Measurements from ENCODE around the gene NLGN1.

Gene NLGN1

GRCh38 chr3:173699353-173699752 lies 301.8 kb downstream of the NLGN1 start:
- no peaks in the 10 kb centered on the region for H3K36me3 ChIP-seq (ENCODE audit: control insufficient read depth, insufficient read depth, low read length)
- H3K27me3 ChIP-seq (replicated peaks; ENCODE audit: control insufficient read depth, insufficient read depth, low read length) = no peaks in the 10 kb centered on the region
- TF ChIP-seq, protein P1, sequence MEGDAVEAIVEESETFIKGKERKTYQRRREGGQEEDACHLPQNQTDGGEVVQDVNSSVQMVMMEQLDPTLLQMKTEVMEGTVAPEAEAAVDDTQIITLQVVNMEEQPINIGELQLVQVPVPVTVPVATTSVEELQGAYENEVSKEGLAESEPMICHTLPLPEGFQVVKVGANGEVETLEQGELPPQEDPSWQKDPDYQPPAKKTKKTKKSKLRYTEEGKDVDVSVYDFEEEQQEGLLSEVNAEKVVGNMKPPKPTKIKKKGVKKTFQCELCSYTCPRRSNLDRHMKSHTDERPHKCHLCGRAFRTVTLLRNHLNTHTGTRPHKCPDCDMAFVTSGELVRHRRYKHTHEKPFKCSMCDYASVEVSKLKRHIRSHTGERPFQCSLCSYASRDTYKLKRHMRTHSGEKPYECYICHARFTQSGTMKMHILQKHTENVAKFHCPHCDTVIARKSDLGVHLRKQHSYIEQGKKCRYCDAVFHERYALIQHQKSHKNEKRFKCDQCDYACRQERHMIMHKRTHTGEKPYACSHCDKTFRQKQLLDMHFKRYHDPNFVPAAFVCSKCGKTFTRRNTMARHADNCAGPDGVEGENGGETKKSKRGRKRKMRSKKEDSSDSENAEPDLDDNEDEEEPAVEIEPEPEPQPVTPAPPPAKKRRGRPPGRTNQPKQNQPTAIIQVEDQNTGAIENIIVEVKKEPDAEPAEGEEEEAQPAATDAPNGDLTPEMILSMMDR (IDR thresholded peaks at IDR 0.05; ENCODE audit: insufficient read depth, low read length, poor library complexity, severe bottlenecking) = no peak

DNA sequence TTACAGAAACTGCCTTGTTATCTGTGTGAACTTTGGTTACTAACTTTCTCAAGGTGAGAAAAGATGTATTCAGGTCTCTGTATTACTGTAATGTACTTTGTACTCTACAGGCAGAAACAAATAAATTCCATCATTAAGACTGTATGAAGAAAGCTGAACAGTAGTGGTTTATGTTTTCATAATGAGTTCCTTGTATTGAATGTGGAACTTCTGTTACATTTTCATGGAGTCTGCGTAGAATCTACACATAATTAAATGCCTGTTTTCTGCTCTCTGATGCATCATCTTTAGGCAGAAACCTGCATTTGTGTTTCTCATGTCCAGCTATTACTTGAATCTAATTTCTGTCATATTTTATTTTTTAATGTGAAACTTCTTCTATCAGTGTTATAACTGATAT lies 302.8 kb downstream of the NLGN1 start:
- no peak overlapping the region for H3K4me3 ChIP-seq (replicated peaks; ENCODE audit: low read depth, low read length)
- no peak for DNase-seq (ENCODE audit: extremely low read depth, insufficient read length)
- no peaks in the 10 kb centered on the region for H3K36me3 ChIP-seq (ENCODE audit: control insufficient read depth, insufficient read depth, low read length)
- TF ChIP-seq, protein P1 (IDR thresholded peaks at IDR 0.05; ENCODE audit: insufficient read depth, low read length, poor library complexity, severe bottlenecking) = no peak
- H3K27me3 ChIP-seq (replicated peaks; ENCODE audit: control insufficient read depth, insufficient read depth, low read length) = no peaks in the 10 kb centered on the region

More at GRCh38 chr3:173699353-173699752, 301.8 kb downstream of the NLGN1 start:
- DNase-seq (ENCODE audit: extremely low read depth, insufficient read length) = no peak
- no peak overlapping the region for H3K4me3 ChIP-seq (replicated peaks; ENCODE audit: low read depth, low read length)

GRCh38 chr3:173702561-173702960 lies 305.0 kb downstream of the NLGN1 start:
- Histone ChIP-seq H3K27me3 (replicated peaks; ENCODE audit: control insufficient read depth, insufficient read depth, low read length) (no peaks in the 10 kb centered on the region), H3K36me3 (ENCODE audit: control insufficient read depth, insufficient read depth, low read length) (no peaks in the 10 kb centered on the region), H3K4me3 (replicated peaks; ENCODE audit: low read depth, low read length) (no peak overlapping the region)
- DNase-seq (ENCODE audit: extremely low read depth, insufficient read length) = no peak
- TF ChIP-seq, protein P1 (IDR thresholded peaks at IDR 0.05; ENCODE audit: insufficient read depth, low read length, poor library complexity, severe bottlenecking) = no peak

DNA sequence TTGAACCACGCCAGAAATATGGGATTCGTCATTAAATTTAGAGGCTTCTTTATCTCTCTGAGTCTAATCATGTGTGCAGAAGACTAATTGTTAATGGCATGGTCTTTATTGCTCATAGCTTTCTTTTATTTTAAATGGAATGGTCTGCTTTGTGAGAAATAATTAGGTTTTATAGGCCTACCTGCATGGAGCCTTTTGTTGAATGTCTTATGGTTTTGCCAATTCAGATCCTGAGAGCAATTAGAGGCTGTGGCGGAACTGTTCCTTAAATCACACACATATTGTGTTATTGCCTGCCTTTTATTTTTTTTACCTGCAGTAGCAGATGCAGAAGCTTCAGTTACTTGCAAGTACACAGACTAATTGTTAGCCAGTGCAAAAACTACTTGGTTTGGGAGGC lies 306.2 kb downstream of the NLGN1 start:
- TF ChIP-seq, protein P1 (IDR thresholded peaks at IDR 0.05; ENCODE audit: insufficient read depth, low read length, poor library complexity, severe bottlenecking) = no peak
- no peaks in the 10 kb centered on the region for H3K27me3 ChIP-seq (replicated peaks; ENCODE audit: control insufficient read depth, insufficient read depth, low read length)
- H3K36me3 ChIP-seq (ENCODE audit: control insufficient read depth, insufficient read depth, low read length) = no peaks in the 10 kb centered on the region
- DNase-seq (ENCODE audit: extremely low read depth, insufficient read length) = no peak
- no peak overlapping the region for H3K4me3 ChIP-seq (replicated peaks; ENCODE audit: low read depth, low read length)

DNA sequence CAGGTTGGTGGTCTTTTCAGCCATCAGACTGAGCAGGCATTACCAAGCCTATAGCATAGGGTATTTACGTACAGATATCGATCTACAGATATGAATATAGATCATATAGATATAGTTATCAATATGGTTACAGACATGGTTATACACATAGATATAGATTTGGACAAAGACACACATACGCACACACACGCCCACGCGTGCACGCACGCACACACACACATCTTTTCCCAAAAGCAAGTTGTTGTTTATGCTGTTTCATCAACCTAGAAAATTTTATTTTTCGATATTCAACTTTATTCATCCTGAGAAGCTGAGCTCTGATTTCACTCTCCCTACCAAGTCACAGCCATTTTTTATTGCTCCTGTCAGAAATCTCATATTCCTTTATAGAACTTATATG lies 309.1 kb downstream of the NLGN1 start:
- TF ChIP-seq, protein P1 (IDR thresholded peaks at IDR 0.05; ENCODE audit: insufficient read depth, low read length, poor library complexity, severe bottlenecking) = no peak
- Histone ChIP-seq H3K4me3 (replicated peaks; ENCODE audit: low read depth, low read length) (no peak overlapping the region), H3K36me3 (ENCODE audit: control insufficient read depth, insufficient read depth, low read length) (no peaks in the 10 kb centered on the region), H3K27me3 (replicated peaks; ENCODE audit: control insufficient read depth, insufficient read depth, low read length) (no peaks in the 10 kb centered on the region)
- no peak for DNase-seq (ENCODE audit: extremely low read depth, insufficient read length)

DNA sequence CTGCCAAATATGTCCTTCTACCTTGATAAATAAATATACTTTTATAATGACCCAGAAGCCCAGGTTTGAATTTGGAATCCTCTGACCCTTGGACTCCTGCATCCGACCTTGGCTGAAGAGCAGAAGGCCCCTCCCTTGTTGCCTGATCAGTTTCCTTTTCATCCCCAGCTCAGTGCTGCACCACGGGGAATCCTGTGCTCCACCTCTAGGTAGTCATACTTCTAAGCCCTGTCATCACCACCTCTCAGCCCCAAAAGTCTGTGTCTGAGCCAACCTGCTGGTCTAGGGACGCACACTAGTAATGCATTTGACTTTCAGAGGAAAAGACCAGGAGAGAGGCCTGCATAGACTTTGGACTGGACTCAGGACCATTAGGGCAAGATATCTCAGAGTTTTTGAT lies 310.6 kb downstream of the NLGN1 start:
- Histone ChIP-seq H3K27me3 (replicated peaks; ENCODE audit: control insufficient read depth, insufficient read depth, low read length) (no peaks in the 10 kb centered on the region), H3K4me3 (replicated peaks; ENCODE audit: low read depth, low read length) (no peak overlapping the region), H3K36me3 (ENCODE audit: control insufficient read depth, insufficient read depth, low read length) (no peaks in the 10 kb centered on the region)
- DNase-seq (ENCODE audit: extremely low read depth, insufficient read length) = no peak
- TF ChIP-seq, protein P1 (IDR thresholded peaks at IDR 0.05; ENCODE audit: insufficient read depth, low read length, poor library complexity, severe bottlenecking) = no peak

Data from GM06990 (cell line).